PC-3 (cell line): ENCODE measurements around the gene LCTL. TPM values are rescaled to one million over a fixed set of nuclear protein-coding genes. Genes with fewer than 3 reads are reported as not detected.

Experiments
- ATAC-seq: fragments of 200-7000 bp; cut with Tn5 transposase; 2 replicates; pipeline ENCODE4 v1.9.1; 2020; ENCODE audit warnings: mild to moderate bottlenecking, moderate library complexity
- BruUV-seq: library from RNA; stranded (reverse); fragments of 400-500 nt; replicated peaks from 2 replicates; lab custom pipeline; 2021; lab: Mats Ljungman, UMichigan
- CTCF ChIA-PET: fragments of 300-600 bp; sonication (Branson Sonifier 250); formaldehyde crosslinking; loops from one replicate; lab custom pipeline; 2022; ENCODE audit warnings: antibody characterized with exemption; lab: Charles Lee
- POLR2A ChIA-PET: fragments of 300-600 bp; sonication (Branson Sonifier 250); formaldehyde crosslinking; loops from one replicate; lab custom pipeline; 2022; ENCODE audit warnings: antibody characterized with exemption; ENCODE audit not compliant: unreplicated experiment; lab: Charles Lee
- DNase-seq: peaks from one replicate; pipeline ENCODE4 v3.0.0-alpha.2; 2015
- H2AFZ ChIP-seq: fragments of 300-600 bp; sonication (generic); 2 replicates; pipeline ENCODE4 v1.6.0; 2016; ENCODE audit warnings: antibody characterized with exemption, low read length
- H3F3A ChIP-seq: fragments of 300-600 bp; sonication (generic); one replicate; pipeline ENCODE4 v1.6.0; 2017; ENCODE audit warnings: antibody characterized with exemption, low read length, control low read depth, mild to moderate bottlenecking; ENCODE audit not compliant: unreplicated experiment
- H3K27ac ChIP-seq: fragments of 300-600 bp; sonication (generic); 2 replicates; pipeline ENCODE4 v1.5.1; 2016; ENCODE audit warnings: mild to moderate bottlenecking, low read length
- H3K27me3 ChIP-seq: fragments of 300-600 bp; sonication (generic); 2 replicates; pipeline ENCODE4 v1.6.1; 2016; ENCODE audit warnings: low read length, mixed read lengths
- H3K36me3 ChIP-seq: fragments of 300-600 bp; sonication (generic); 2 replicates; pipeline ENCODE4 v1.6.1; 2016; ENCODE audit warnings: low read depth, mixed run types, low read length, mixed read lengths
- H3K4me1 ChIP-seq: fragments of 300-600 bp; sonication (generic); 2 replicates; pipeline ENCODE4 v1.5.1; 2016; ENCODE audit warnings: low read length; ENCODE audit not compliant: insufficient read depth
- H3K4me2 ChIP-seq: fragments of 300-600 bp; sonication (generic); 2 replicates; pipeline ENCODE4 v1.6.0; 2016; ENCODE audit warnings: low read length
- H3K4me3 ChIP-seq: fragments of 300-600 bp; sonication (generic); 2 replicates; pipeline ENCODE4 v1.5.1; 2016; ENCODE audit warnings: mild to moderate bottlenecking, low read length, mixed read lengths
- H3K79me2 ChIP-seq: fragments of 300-600 bp; sonication (generic); 2 replicates; pipeline ENCODE4 v1.6.1; 2017; ENCODE audit warnings: low read length, mixed read lengths
- H3K9ac ChIP-seq: fragments of 300-600 bp; sonication (generic); 2 replicates; pipeline ENCODE4 v1.6.0; 2016; ENCODE audit warnings: mild to moderate bottlenecking, low read length
- H3K9me2 ChIP-seq: fragments of 300-600 bp; sonication (generic); replicated peaks from 2 replicates; pipeline ENCODE4 v1.6.1; 2016; ENCODE audit warnings: mixed run types, low read length, mixed read lengths
- H3K9me3 ChIP-seq: fragments of 300-600 bp; sonication (generic); 2 replicates; pipeline ENCODE4 v1.6.1; 2016; ENCODE audit warnings: low read length, mixed read lengths
- H4K20me1 ChIP-seq: fragments of 300-600 bp; sonication (generic); 2 replicates; pipeline ENCODE4 v1.6.1; 2016; ENCODE audit warnings: low read length, mixed read lengths
- CTCF ChIP-seq: fragments of 300-600 bp; sonication (generic); conservative IDR thresholded peaks from 2 replicates; pipeline ENCODE4 v1.5.1; 2017; ENCODE audit warnings: antibody characterized with exemption, low read depth, mild to moderate bottlenecking, low read length
- EZH2 ChIP-seq: fragments of 300-600 bp; sonication (generic); IDR thresholded peaks from one replicate; pipeline ENCODE4 v1.6.1; 2017; ENCODE audit warnings: antibody characterized with exemption, mild to moderate bottlenecking, low read length; ENCODE audit not compliant: unreplicated experiment
- EZH2phosphoT487 ChIP-seq: fragments of 300-600 bp; sonication (generic); IDR thresholded peaks from 2 replicates; pipeline ENCODE4 v1.6.1; 2018; ENCODE audit warnings: mild to moderate bottlenecking, antibody characterized with exemption, low read length, borderline replicate concordance
- intact Hi-C: fragments of 100-400 bp; cut with micrococcal nuclease; formaldehyde crosslinking; loops from 2 replicates; pipeline ENCODE4 v1.9.0; 2023
- total RNA-seq: library from RNA; depleted of rRNA; stranded (reverse); fragments of >200 nt; gene quantifications from 2 replicates; pipeline ENCODE4 v1.2.3, GENCODE V29; 2014

LCTL gene
- total RNA-seq, 1 experiment from 2014 or later: not detected

- Histone ChIP-seq H3K36me3 (no peaks in the 10 kb centered on the region), H3K9me3 (no peaks in the 10 kb centered on the region), H3F3A (no peaks in the 10 kb centered on the region), H3K27me3 (no peaks in the 10 kb centered on the region), H3K4me1 (0 out of 2 replicates have a peak, but pooled peaks cover 3% of the 10 kb centered on the region), H3K4me2 (no peak overlapping the region), H3K9me2 (no peaks in the 10 kb centered on the region), H3K79me2 (no peaks in the 10 kb centered on the region), H3K9ac (no peak overlapping the region), H3K4me3 (no peak overlapping the region), H3K27ac (no peak overlapping the region), H4K20me1 (no peaks in the 10 kb centered on the region), H2AFZ (no peak overlapping the region)
- intact Hi-C loops: no loop called here
- DNase-seq (no peak), ATAC-seq (no peak)
- ChIA-PET CTCF (no interaction called here), POLR2A (no interaction called here)
- BruUV-seq: no TSS peak
- TF ChIP-seq CTCF (no peak), EZH2phosphoT487 (no peak), EZH2 (no peak)
Observed at GRCh38 chr15:66560856-66561525, 4.8 kb downstream of the LCTL start.

GRCh38 chr15:66558271-66558670 is 7.5 kb downstream of the LCTL start:
- Histone ChIP-seq H3K9me3 (no peaks in the 10 kb centered on the region), H3K27ac (no peak overlapping the region), H3K36me3 (no peaks in the 10 kb centered on the region), H2AFZ (no peak overlapping the region), H3K9me2 (no peaks in the 10 kb centered on the region), H3F3A (no peaks in the 10 kb centered on the region), H3K27me3 (no peaks in the 10 kb centered on the region), H3K4me3 (no peak overlapping the region), H3K4me1 (no peaks in the 10 kb centered on the region), H3K79me2 (no peaks in the 10 kb centered on the region), H3K9ac (no peak overlapping the region), H4K20me1 (no peaks in the 10 kb centered on the region), H3K4me2 (no peak overlapping the region)
- DNase-seq (no peak), ATAC-seq (no peak)
- intact Hi-C loops: no loop called here
- CTCF ChIA-PET: no interaction called here
- no TSS peak for BruUV-seq
- TF ChIP-seq EZH2: no peak
- TF ChIP-seq CTCF: no peak
- TF ChIP-seq EZH2phosphoT487: no peak
- POLR2A ChIA-PET: no interaction called here

GRCh38 chr15:66555685-66556084 is 10.1 kb downstream of the LCTL start:
- BruUV-seq: no TSS peak
- no peak for TF ChIP-seq EZH2phosphoT487
- no peak for TF ChIP-seq EZH2
- no peak for TF ChIP-seq CTCF
- no peaks in the 10 kb centered on the region for H3K9me2 ChIP-seq
- no peaks in the 10 kb centered on the region for H3K79me2 ChIP-seq
- no peak overlapping the region for H3K27ac ChIP-seq
- H3K9me3 ChIP-seq: no peaks in the 10 kb centered on the region
- ChIA-PET POLR2A (no interaction called here), CTCF (no interaction called here)
- ATAC-seq (no peak), DNase-seq (no peak)
- no peaks in the 10 kb centered on the region for H3F3A ChIP-seq
- no peaks in the 10 kb centered on the region for H4K20me1 ChIP-seq
- no peak overlapping the region for H3K9ac ChIP-seq
- H3K4me1 ChIP-seq: peaks cover 8% of the 10 kb centered on the region
- no peaks in the 10 kb centered on the region for H3K27me3 ChIP-seq
- no peak overlapping the region for H3K4me3 ChIP-seq
- no peaks in the 10 kb centered on the region for H3K36me3 ChIP-seq
- H2AFZ ChIP-seq: no peak overlapping the region
- no peak overlapping the region for H3K4me2 ChIP-seq
- intact Hi-C loops: no loop called here
